Stomach (tissue), 9 donors: ENCODE results near the gene PBX2. TPM values are rescaled to one million over a fixed set of nuclear protein-coding genes. Genes with fewer than 3 reads are reported as not detected.

Experiments used
- DNase-seq, 2 donors: peaks; one replicate each; pipeline versions ENCODE4 v3.0.0 to v3.0.0-alpha.2; 2013 to 2019
- H3K27ac ChIP-seq, 5 donors: fragments of 200-600 bp in 4 of 5; sonication (generic) in 4 of 5; one replicate each; pipeline ENCODE4 v1.5.1; 2013 to 2019; ENCODE audit warnings: mild to moderate bottlenecking in 1 of 5, moderate library complexity in 1 of 5
- H3K27me3 ChIP-seq, 3 donors: fragments of 200-600 bp; sonication (generic); one replicate each; pipeline ENCODE4 v1.5.1; 2017 to 2019; ENCODE audit warnings: mixed run types in 1 of 3
- H3K36me3 ChIP-seq, 4 donors: fragments of 200-600 bp; sonication (generic); 1 replicate in 3 of 4; 2 replicates in 1 of 4; pipeline ENCODE4 v1.5.1; 2016 to 2019
- H3K4me1 ChIP-seq, 4 donors: fragments of 200-600 bp; sonication (generic); one replicate each; pipeline ENCODE4 v1.5.1; 2016 to 2019
- H3K4me3 ChIP-seq, 4 donors: fragments of 200-600 bp; sonication (generic) in 3 of 4; one replicate each; pipeline ENCODE4 v1.5.1; 2016 to 2019; ENCODE audit warnings: mild to moderate bottlenecking in 1 of 4
- H3K9me3 ChIP-seq, 4 donors: fragments of 200-600 bp; sonication (generic); one replicate each; pipeline ENCODE4 v1.5.1; 2016 to 2019
- CTCF ChIP-seq, 7 experiments: fragments of 450-650 bp in 4 of 7; fragments of 200-600 bp in 3 of 7; sonication (generic) in 3 of 7; IDR thresholded peaks; one replicate each; pipeline ENCODE4 v1.5.1; 2016 to 2019; ENCODE audit warnings: antibody characterized with exemption in 7 of 7, control low read depth in 2 of 7, mild to moderate bottlenecking in 1 of 7
- EP300 ChIP-seq: sonication (generic); formaldehyde crosslinking; IDR thresholded peaks from one replicate; pipeline ENCODE4 v1.6.1; 2017; ENCODE audit warnings: antibody characterized with exemption
- POLR2A ChIP-seq, 4 donors: fragments of 450-650 bp; IDR thresholded peaks; one replicate each; pipeline ENCODE4 v1.6.1; 2016; ENCODE audit warnings: antibody characterized with exemption in 4 of 4, control low read depth in 2 of 4, mild to moderate bottlenecking in 1 of 4, moderate library complexity in 1 of 4
- POLR2AphosphoS5 ChIP-seq, 3 donors: sonication (generic); formaldehyde crosslinking; IDR thresholded peaks; one replicate each; pipeline ENCODE4 v1.6.1; 2016; ENCODE audit warnings: antibody characterized with exemption in 3 of 3
- WGBS, 5 donors: extraction: QIAGEN DNeasy Blood & Tissue Kit in 3 of 5; methylation state at CpG; one replicate each; pipeline versions ENCODE4 v1.1.5 to v1.1.7; 2013 to 2018; 5-methylcytosine and 5-hydroxymethylcytosine counted together
- intact Hi-C: fragments of 100-400 bp; cut with DNase I; formaldehyde crosslinking; loops from one replicate; pipeline ENCODE4 v1.15.1; 2023; ENCODE audit warnings: low total_unique reads
- polyA plus RNA-seq, 3 donors: library from polyadenylated mRNA; stranded (reverse); fragments of 200-250 nt; gene quantifications; one replicate each; pipeline ENCODE4 v1.2.3, GENCODE V29; 2013
- total RNA-seq, 5 donors: library from RNA; depleted of rRNA; stranded (reverse); fragments of >200 nt; gene quantifications; one replicate each; pipeline versions ENCODE4 v1.1.0 to v1.2.3, GENCODE V29; 2014 to 2016
- donor health status: healthy with polysubstance abuse.
- donor health status: Bipolar disorder and iron deficiency.
- donor health status: healthy.

Gene PBX2
- total and polyA plus RNA-seq, 8 donors: 23.5 to 50.3 (median 35.1) TPM

GRCh38 chr6:32210191-32210601 is 20.2 kb upstream of the PBX2 start:
- DNase-seq: no peak
- 72 to 87% (median 79%) methylated on average over 5 of the region's 5 CpGs for WGBS, 5 donors
- intact Hi-C loops: no loop called here

GRCh38 chr6:32208996-32209395 is 19.0 kb upstream of the PBX2 start:
- no peak for DNase-seq
- TF ChIP-seq EP300: no peak
- TF ChIP-seq CTCF (IDR thresholded peaks at IDR 0.05): no peak
- no peak for TF ChIP-seq POLR2A (IDR thresholded peaks at IDR 0.05)
- TF ChIP-seq POLR2AphosphoS5 (IDR thresholded peaks at IDR 0.05): no peak
- Histone ChIP-seq H3K27ac (no peak overlapping the region), H3K4me1 (no peaks in the 10 kb centered on the region), H3K4me3 (no peak overlapping the region), H3K27me3 (peaks cover 0 to 4% (median 0%) of the 10 kb centered on the region in 3 donors), H3K9me3 (no peaks in the 10 kb centered on the region), H3K36me3 (no peaks in the 10 kb centered on the region)
- WGBS, 5 donors: 57 to 82% (median 76%) methylated on average over 1 of the region's 1 CpG
- intact Hi-C loops: no loop called here

More at GRCh38 chr6:32210191-32210601, 20.2 kb upstream of the PBX2 start:
- TF ChIP-seq CTCF (IDR thresholded peaks at IDR 0.05) (no peak), EP300 (no peak), POLR2A (IDR thresholded peaks at IDR 0.05) (no peak), POLR2AphosphoS5 (IDR thresholded peaks at IDR 0.05) (no peak)
- Histone ChIP-seq H3K4me3 (no peak overlapping the region), H3K27me3 (no peaks in the 10 kb centered on the region), H3K27ac (no peak overlapping the region), H3K9me3 (no peaks in the 10 kb centered on the region), H3K4me1 (no peaks in the 10 kb centered on the region), H3K36me3 (no peaks in the 10 kb centered on the region)

GRCh38 chr6:32204268-32204715 is 14.3 kb upstream of the PBX2 start:
- H3K36me3 ChIP-seq: no peaks in the 10 kb centered on the region
- TF ChIP-seq CTCF (IDR thresholded peaks at IDR 0.05) (no peak), POLR2A (IDR thresholded peaks at IDR 0.05) (no peak), EP300 (no peak), POLR2AphosphoS5 (IDR thresholded peaks at IDR 0.05) (no peak)
- H3K4me3 ChIP-seq: no peak overlapping the region
- no peak for DNase-seq
- WGBS, 5 donors: 78 to 97% (median 88%) methylated on average over 3 of the region's 3 CpGs
- peaks cover 0 to 29% (median 0%) of the 10 kb centered on the region in 3 donors for H3K27me3 ChIP-seq
- no peak overlapping the region for H3K27ac ChIP-seq
- no peaks in the 10 kb centered on the region for H3K9me3 ChIP-seq
- H3K4me1 ChIP-seq: no peaks in the 10 kb centered on the region
- intact Hi-C loops: no loop called here

GRCh38 chr6:32203426-32204267 is 13.6 kb upstream of the PBX2 start:
- H3K27ac ChIP-seq: no peak overlapping the region
- peaks cover 0 to 29% (median 0%) of the 10 kb centered on the region in 3 donors for H3K27me3 ChIP-seq
- no peak for DNase-seq
- H3K9me3 ChIP-seq: no peaks in the 10 kb centered on the region
- TF ChIP-seq EP300 (no peak), POLR2AphosphoS5 (IDR thresholded peaks at IDR 0.05) (no peak), POLR2A (IDR thresholded peaks at IDR 0.05) (no peak), CTCF (IDR thresholded peaks at IDR 0.05) (no peak)
- intact Hi-C loops: no loop called here
- 74 to 83% (median 78%) methylated on average over 8 to 9 of the region's 9 CpGs for WGBS, 5 donors
- no peaks in the 10 kb centered on the region for H3K4me1 ChIP-seq
- no peaks in the 10 kb centered on the region for H3K36me3 ChIP-seq
- no peak overlapping the region for H3K4me3 ChIP-seq
